ENCODE data around the gene DXO.

- no peak for TF ChIP-seq CTCF (IDR thresholded peaks at IDR 0.05)
- TF ChIP-seq POLR2A (IDR thresholded peaks at IDR 0.05) = no peak
These were observed 25.5 kb downstream of the DXO start for GRCh38 chr6:31946370-31946885.

All from right lobe of liver (tissue), 4 donors.